ENCODE measurements around the gene COL9A3.
A peak's percentile ranks its signal among the peaks of the same experiment; 100 is the strongest.

COL9A3 gene

GRCh38 chr20:62782149-62782892 lies 34.5 kb upstream of the COL9A3 start:
- Histone ChIP-seq H3K4me2 (ENCODE audit: insufficient read depth, low read length, poor library complexity, severe bottlenecking) (no peak overlapping the region), H3K23ac (ENCODE audit: low read depth, low read length, poor library complexity) (no peak overlapping the region), H3K4me1 (ENCODE audit: control insufficient read depth in 2 of 2, insufficient read depth in 1 of 2, low read depth in 1 of 2, low read length in 2 of 2) (peaks cover 5 to 21% of the 10 kb centered on the region in 2 donors), H4K8ac (ENCODE audit: low read depth, low read length) (no peak overlapping the region), H4K91ac (ENCODE audit: low read depth, low read length, poor library complexity) (no peak overlapping the region), H3K14ac (ENCODE audit: low read length) (no peak overlapping the region), H3K4me3 (ENCODE audit: low read length in 2 of 2) (no peak overlapping the region), H2BK5ac (ENCODE audit: low read length) (no peak overlapping the region), H2AK5ac (ENCODE audit: low read depth, low read length) (peak overlapping the region; percentile 11), H2BK15ac (ENCODE audit: low read length) (peak overlapping the region; percentile 7), H3K27ac (replicated peaks; ENCODE audit: low read length) (no peak overlapping the region), H2BK12ac (ENCODE audit: low read length) (no peak overlapping the region), H3K36me3 (replicated peaks in 1 of 2; ENCODE audit: control insufficient read depth in 2 of 2, insufficient read depth in 2 of 2, low read length in 2 of 2) (no peaks in the 10 kb centered on the region), H3K4ac (ENCODE audit: low read length) (no peak overlapping the region), H2BK120ac (ENCODE audit: low read depth, low read length) (no peak overlapping the region), H2AFZ (ENCODE audit: low read length) (no peak overlapping the region), H3K27me3 (ENCODE audit: control insufficient read depth in 3 of 3, insufficient read depth in 3 of 3, low read depth in 1 of 3, low read length in 3 of 3) (peaks cover 0 to 20% (median 0%) of the 10 kb centered on the region in 3 experiments), H3K9ac (ENCODE audit: low read depth, low read length, poor library complexity) (no peak overlapping the region), H3K18ac (ENCODE audit: low read length) (no peak overlapping the region), H3K79me1 (ENCODE audit: low read depth, low read length) (peaks cover 2% of the 10 kb centered on the region), H3K9me3 (replicated peaks in 1 of 2; ENCODE audit: control insufficient read depth in 2 of 2, insufficient read depth in 1 of 2, low read depth in 1 of 2, low read length in 2 of 2) (no peaks in the 10 kb centered on the region)
- DNase-seq (ENCODE audit: low spot score), result no peak
- WGBS, 2 donors (ENCODE audit: extremely low coverage in 2 of 2, insufficient read length in 2 of 2, insufficient replicate concordance in 1 of 2), result no CpG with 5 or more reads among the region's 18 CpGs

GRCh38 chr20:62782893-62783278 lies 34.0 kb upstream of the COL9A3 start:
- H4K8ac ChIP-seq (ENCODE audit: low read depth, low read length), result no peak overlapping the region
- peaks cover 5 to 21% of the 10 kb centered on the region in 2 donors for H3K4me1 ChIP-seq (ENCODE audit: control insufficient read depth in 2 of 2, insufficient read depth in 1 of 2, low read depth in 1 of 2, low read length in 2 of 2)
- H3K9ac ChIP-seq (ENCODE audit: low read depth, low read length, poor library complexity), result peak overlapping the region; percentile 15
- H3K18ac ChIP-seq (ENCODE audit: low read length), result peak overlapping the region; percentile 41
- no peak overlapping the region for H2AFZ ChIP-seq (ENCODE audit: low read length)
- H3K27ac ChIP-seq (replicated peaks; ENCODE audit: low read length), result no peak overlapping the region
- no peak overlapping the region for H3K4ac ChIP-seq (ENCODE audit: low read length)
- H2BK120ac ChIP-seq (ENCODE audit: low read depth, low read length), result no peak overlapping the region
- H3K9me3 ChIP-seq (replicated peaks in 1 of 2; ENCODE audit: control insufficient read depth in 2 of 2, insufficient read depth in 1 of 2, low read depth in 1 of 2, low read length in 2 of 2), result no peaks in the 10 kb centered on the region
- no peak overlapping the region for H4K91ac ChIP-seq (ENCODE audit: low read depth, low read length, poor library complexity)
- no peak overlapping the region for H3K23ac ChIP-seq (ENCODE audit: low read depth, low read length, poor library complexity)
- WGBS, 2 donors (ENCODE audit: extremely low coverage in 2 of 2, insufficient read length in 2 of 2, insufficient replicate concordance in 1 of 2), result no CpG with 5 or more reads among the region's 9 CpGs
- no peak overlapping the region for H2BK12ac ChIP-seq (ENCODE audit: low read length)
- no peak for DNase-seq (ENCODE audit: low spot score)
- peak overlapping the region; percentile 11 for H2AK5ac ChIP-seq (ENCODE audit: low read depth, low read length)
- H3K36me3 ChIP-seq (replicated peaks in 1 of 2; ENCODE audit: control insufficient read depth in 2 of 2, insufficient read depth in 2 of 2, low read length in 2 of 2), result no peaks in the 10 kb centered on the region
- H2BK15ac ChIP-seq (ENCODE audit: low read length), result peak overlapping the region; percentile 7
- peaks cover 0 to 24% (median 0%) of the 10 kb centered on the region in 3 experiments for H3K27me3 ChIP-seq (ENCODE audit: control insufficient read depth in 3 of 3, insufficient read depth in 3 of 3, low read depth in 1 of 3, low read length in 3 of 3)
- H3K79me1 ChIP-seq (ENCODE audit: low read depth, low read length), result no peaks in the 10 kb centered on the region
- H3K4me2 ChIP-seq (ENCODE audit: insufficient read depth, low read length, poor library complexity, severe bottlenecking), result no peak overlapping the region
- H3K14ac ChIP-seq (ENCODE audit: low read length), result no peak overlapping the region
- no peak overlapping the region for H2BK5ac ChIP-seq (ENCODE audit: low read length)
- no peak overlapping the region for H3K4me3 ChIP-seq (ENCODE audit: low read length in 2 of 2)

- Histone ChIP-seq H2BK12ac (ENCODE audit: low read length) (peak overlapping the region; percentile 99), H3K4me3 (ENCODE audit: low read length in 2 of 2) (no peak overlapping the region), H3K14ac (ENCODE audit: low read length) (peak overlapping the region; percentile 72), H2AK5ac (ENCODE audit: low read depth, low read length) (peak overlapping the region; percentile 48), H2BK120ac (ENCODE audit: low read depth, low read length) (peak overlapping the region; percentile 24), H4K8ac (ENCODE audit: low read depth, low read length) (no peak overlapping the region), H3K18ac (ENCODE audit: low read length) (peak overlapping the region; percentile 91), H2BK15ac (ENCODE audit: low read length) (peak overlapping the region; percentile 77), H3K9me3 (replicated peaks in 1 of 2; ENCODE audit: control insufficient read depth in 2 of 2, insufficient read depth in 1 of 2, low read depth in 1 of 2, low read length in 2 of 2) (no peaks in the 10 kb centered on the region), H3K23ac (ENCODE audit: low read depth, low read length, poor library complexity) (peak overlapping the region; percentile 70), H3K4me2 (ENCODE audit: insufficient read depth, low read length, poor library complexity, severe bottlenecking) (no peak overlapping the region), H3K9ac (ENCODE audit: low read depth, low read length, poor library complexity) (peak overlapping the region; percentile 61), H3K36me3 (replicated peaks in 1 of 2; ENCODE audit: control insufficient read depth in 2 of 2, insufficient read depth in 2 of 2, low read length in 2 of 2) (no peaks in the 10 kb centered on the region), H3K4me1 (ENCODE audit: control insufficient read depth in 2 of 2, insufficient read depth in 1 of 2, low read depth in 1 of 2, low read length in 2 of 2) (peaks cover 10 to 21% of the 10 kb centered on the region in 2 donors), H2BK5ac (ENCODE audit: low read length) (peak overlapping the region; percentile 88), H3K27ac (replicated peaks; ENCODE audit: low read length) (no peak overlapping the region), H3K27me3 (ENCODE audit: control insufficient read depth in 3 of 3, insufficient read depth in 3 of 3, low read depth in 1 of 3, low read length in 3 of 3) (peaks cover 0 to 27% (median 0%) of the 10 kb centered on the region in 3 experiments), H4K91ac (ENCODE audit: low read depth, low read length, poor library complexity) (no peak overlapping the region), H3K4ac (ENCODE audit: low read length) (peak overlapping the region; percentile 72), H3K79me1 (ENCODE audit: low read depth, low read length) (no peaks in the 10 kb centered on the region), H2AFZ (ENCODE audit: low read length) (no peak overlapping the region)
- no CpG with 5 or more reads among the region's 16 CpGs for WGBS, 2 donors (ENCODE audit: extremely low coverage in 2 of 2, insufficient read length in 2 of 2, insufficient replicate concordance in 1 of 2)
- no peak for DNase-seq (ENCODE audit: low spot score)
Observed at GRCh38 chr20:62784497-62784896, 32.4 kb upstream of the COL9A3 start.

GRCh38 chr20:62785393-62785792 lies 31.5 kb upstream of the COL9A3 start:
- Histone ChIP-seq H3K4me3 (ENCODE audit: low read length in 2 of 2) (no peak overlapping the region), H3K27ac (replicated peaks; ENCODE audit: low read length) (peak overlapping the region; percentile 79)
- no CpG with 5 or more reads among the region's 11 CpGs for WGBS, 2 donors (ENCODE audit: extremely low coverage in 2 of 2, insufficient read length in 2 of 2, insufficient replicate concordance in 1 of 2)

More at GRCh38 chr20:62785393-62785792, 31.5 kb upstream of the COL9A3 start:
- Histone ChIP-seq H3K4ac (ENCODE audit: low read length) (no peak overlapping the region), H2BK15ac (ENCODE audit: low read length) (peak overlapping the region; percentile 89), H3K79me1 (ENCODE audit: low read depth, low read length) (no peaks in the 10 kb centered on the region), H3K27me3 (ENCODE audit: control insufficient read depth in 3 of 3, insufficient read depth in 3 of 3, low read depth in 1 of 3, low read length in 3 of 3) (peaks cover 0 to 24% (median 0%) of the 10 kb centered on the region in 3 experiments), H4K8ac (ENCODE audit: low read depth, low read length) (no peak overlapping the region), H2AFZ (ENCODE audit: low read length) (no peak overlapping the region), H2AK5ac (ENCODE audit: low read depth, low read length) (peak overlapping the region; percentile 44), H3K4me2 (ENCODE audit: insufficient read depth, low read length, poor library complexity, severe bottlenecking) (no peak overlapping the region), H3K14ac (ENCODE audit: low read length) (peak overlapping the region; percentile 61), H3K4me1 (ENCODE audit: control insufficient read depth in 2 of 2, insufficient read depth in 1 of 2, low read depth in 1 of 2, low read length in 2 of 2) (peaks cover 10 to 19% of the 10 kb centered on the region in 2 donors), H3K36me3 (replicated peaks in 1 of 2; ENCODE audit: control insufficient read depth in 2 of 2, insufficient read depth in 2 of 2, low read length in 2 of 2) (no peaks in the 10 kb centered on the region), H3K23ac (ENCODE audit: low read depth, low read length, poor library complexity) (no peak overlapping the region), H3K9ac (ENCODE audit: low read depth, low read length, poor library complexity) (no peak overlapping the region), H2BK120ac (ENCODE audit: low read depth, low read length) (no peak overlapping the region), H3K9me3 (replicated peaks in 1 of 2; ENCODE audit: control insufficient read depth in 2 of 2, insufficient read depth in 1 of 2, low read depth in 1 of 2, low read length in 2 of 2) (peaks cover 0 to 2% of the 10 kb centered on the region in 2 donors), H2BK5ac (ENCODE audit: low read length) (no peak overlapping the region), H3K18ac (ENCODE audit: low read length) (peak overlapping the region; percentile 89), H2BK12ac (ENCODE audit: low read length) (peak overlapping the region; percentile 1), H4K91ac (ENCODE audit: low read depth, low read length, poor library complexity) (no peak overlapping the region)
- DNase-seq (ENCODE audit: low spot score), result no peak

Data from neuronal stem cell (in vitro differentiated cells).